GM12878 (cell line): ENCODE results near the gene COIL. TPM values are rescaled to one million over a fixed set of nuclear protein-coding genes. Genes with fewer than 3 reads are reported as not detected.

Experiments
- ATAC-seq: fragments of 200-7000 bp; cut with Tn5 transposase; 3 replicates; pipeline ENCODE4 v1.9.1; 2020; ENCODE audit warnings: mild to moderate bottlenecking, moderate library complexity
- BruUV-seq: library from RNA; stranded (reverse); fragments of 400-500 nt; replicated peaks from 2 replicates; lab custom pipeline; 2021; lab: Mats Ljungman, UMichigan
- CTCF ChIA-PET: fragments of 300-600 bp; sonication (Branson Sonifier 250); formaldehyde crosslinking; extraction: SDS; loops from one replicate; lab custom pipeline; 2021; ENCODE audit warnings: inconsistent platforms; lab: Yijun Ruan, JAX
- POLR2A ChIA-PET: fragments of 350-600 bp; formaldehyde crosslinking; extraction: SDS; loops from one replicate; lab custom pipeline; 2021; ENCODE audit warnings: inconsistent platforms; lab: Charles Lee
- RAD21 ChIA-PET: fragments of 300-600 bp; sonication (Branson Sonifier 250); formaldehyde crosslinking; loops from one replicate; lab custom pipeline; 2023; ENCODE audit warnings: antibody characterized with exemption; ENCODE audit not compliant: unreplicated experiment; lab: Charles Lee
- SMC1A ChIA-PET: fragments of 300-600 bp; sonication (Branson Sonifier 250); formaldehyde crosslinking; loops from one replicate; lab custom pipeline; 2023; ENCODE audit not compliant: unreplicated experiment, uncharacterized antibody; lab: Charles Lee
- DNase-seq: peaks from one replicate; pipeline ENCODE4 v3.0.0-alpha.2; 2011; ENCODE audit warnings: low read depth, low spot score
- FAIRE-seq: peaks from 3 replicates; lab custom pipeline; 2011; peaks lifted over from hg19 to GRCh38; lab: Jason Lieb, UNC
- H2AFZ ChIP-seq: 2 replicates; pipeline ENCODE4 v1.6.0; 2011; ENCODE audit warnings: low read depth, low read length, control low read depth; ENCODE audit not compliant: control insufficient read depth
- H3K27ac ChIP-seq: 2 replicates; pipeline ENCODE4 v1.5.1; 2011; ENCODE audit warnings: control low read depth; ENCODE audit not compliant: control insufficient read depth, insufficient read depth
- H3K27me3 ChIP-seq, 2 experiments: replicated peaks in 1 of 2; 2 replicates each; pipeline versions ENCODE4 v1.6.0 to v1.6.1; 2011; ENCODE audit warnings: low read length in 1 of 2; ENCODE audit not compliant: control insufficient read depth in 2 of 2, insufficient read depth in 2 of 2
- H3K36me3 ChIP-seq, 2 experiments: 2 replicates each; pipeline ENCODE4 v1.5.1; 2011; ENCODE audit warnings: low read length in 1 of 2; ENCODE audit not compliant: control insufficient read depth in 2 of 2, insufficient read depth in 2 of 2
- H3K4me1 ChIP-seq: 2 replicates; pipeline ENCODE4 v1.6.1; 2011; ENCODE audit warnings: mild to moderate bottlenecking, low read length, moderate library complexity, mixed read lengths; ENCODE audit not compliant: control insufficient read depth, insufficient read depth
- H3K4me2 ChIP-seq: 2 replicates; pipeline ENCODE4 v1.6.0; 2011; ENCODE audit warnings: control low read depth; ENCODE audit not compliant: control insufficient read depth, insufficient read depth
- H3K4me3 ChIP-seq: fragments of 200-600 bp; sonication (generic); 2 replicates; pipeline ENCODE4 v1.5.1; 2016
- H3K79me2 ChIP-seq: 2 replicates; pipeline ENCODE4 v1.6.0; 2011; ENCODE audit warnings: low read length; ENCODE audit not compliant: control insufficient read depth, insufficient read depth
- H3K9ac ChIP-seq: 2 replicates; pipeline ENCODE4 v1.8.0; 2011; ENCODE audit warnings: low read length, control low read depth, mixed read lengths; ENCODE audit not compliant: control insufficient read depth, insufficient read depth
- H3K9me3 ChIP-seq: replicated peaks from 3 replicates; pipeline ENCODE4 v1.5.1; 2011; ENCODE audit warnings: mild to moderate bottlenecking, low read length; ENCODE audit not compliant: control insufficient read depth, insufficient read depth
- H4K20me1 ChIP-seq: 2 replicates; pipeline ENCODE4 v1.6.0; 2011; ENCODE audit not compliant: control insufficient read depth, insufficient read depth
- BACH1 ChIP-seq: fragments of 450-650 bp; IDR thresholded peaks from 2 replicates; pipeline ENCODE4 v1.6.1; 2017; ENCODE audit warnings: mild to moderate bottlenecking, borderline replicate concordance
- BMI1 ChIP-seq: fragments of 450-650 bp; IDR thresholded peaks from 2 replicates; pipeline ENCODE4 v1.6.1; 2016; ENCODE audit warnings: mild to moderate bottlenecking, moderate library complexity, borderline replicate concordance
- EGR1 ChIP-seq, 2 experiments: IDR thresholded peaks; 1 replicate in 1 of 2; 2 replicates in 1 of 2; pipeline ENCODE4 v1.6.1; 2011 to 2012; ENCODE audit warnings: low read depth in 2 of 2, low read length in 2 of 2, borderline replicate concordance in 1 of 2, mild to moderate bottlenecking in 1 of 2, moderate library complexity in 1 of 2
- HCFC1 ChIP-seq: fragments of 150-350 bp; IDR thresholded peaks from 2 replicates; pipeline ENCODE4 v1.6.1; 2014; ENCODE audit warnings: low read length
- HDGF ChIP-seq: fragments of 450-650 bp; IDR thresholded peaks from 2 replicates; pipeline ENCODE4 v1.6.1; 2016; ENCODE audit warnings: antibody characterized with exemption
- MXI1 ChIP-seq: fragments of 150-350 bp; IDR thresholded peaks from 2 replicates; pipeline ENCODE4 v1.6.1; 2011; ENCODE audit warnings: low read depth, mild to moderate bottlenecking, inconsistent platforms, low read length, improper control_type of control experiment
- NFIC ChIP-seq: IDR thresholded peaks from 2 replicates; pipeline ENCODE4 v1.6.1; 2012; ENCODE audit warnings: low read depth, mild to moderate bottlenecking, inconsistent platforms, low read length, moderate library complexity
- RFX5 ChIP-seq: IDR thresholded peaks from 2 replicates; pipeline ENCODE4 v1.6.1; 2011; ENCODE audit warnings: low read depth, low read length, improper control_type of control experiment
- USF1 ChIP-seq: IDR thresholded peaks from 2 replicates; pipeline ENCODE4 v1.6.1; 2011; ENCODE audit warnings: borderline replicate concordance, low read depth, mild to moderate bottlenecking, moderate library complexity, mixed read lengths, low read length; ENCODE audit not compliant: insufficient read depth; ENCODE audit errors: extremely low read length
- ZNF274 ChIP-seq: IDR thresholded peaks from one replicate; pipeline ENCODE4 v1.8.0; 2011; ENCODE audit not compliant: insufficient read length, insufficient read depth
- ZNF622 ChIP-seq: fragments of 450-650 bp; IDR thresholded peaks from 2 replicates; pipeline ENCODE4 v1.6.1; 2017; ENCODE audit warnings: mild to moderate bottlenecking, inconsistent platforms
- WGBS: methylation state at CpG from one replicate; pipeline ENCODE4 v1.1.6; 2016; ENCODE audit warnings: low lambda C conversion rate; ENCODE audit not compliant: insufficient replicate concordance, insufficient coverage; ENCODE audit errors: missing lambda C conversion rate; 5-methylcytosine and 5-hydroxymethylcytosine counted together
- in situ Hi-C: fragments of 300-500 bp; cut with MboI; formaldehyde crosslinking; loops from 9 replicates; pipeline ENCODE4 v1.14.3; 2018; ENCODE audit warnings: mixed read lengths
- intact Hi-C: fragments of 100-400 bp; cut with micrococcal nuclease; formaldehyde crosslinking; loops from one replicate; pipeline ENCODE4 v1.14.2; 2022; ENCODE audit not compliant: unreplicated experiment
- polyA plus RNA-seq, 11 experiments: library from polyadenylated mRNA; depleted of rRNA in 4 of 11; unstranded in 6 of 11; stranded (reverse) in 5 of 11; fragments of >200 nt; fragmentation: Nextera tagmentation in 4 of 11; fragmentation: Illumina TruSeq in 1 of 11; extraction: Ambion mirVana in 4 of 11; extraction: Trizol in 1 of 11; gene quantifications; 1 replicate in 1 of 11; 2 replicates in 10 of 11; pipeline versions ENCODE4 v1.2.1 to v1.2.3, GENCODE V29; 2011 to 2016; ENCODE audit warnings: inconsistent platforms in 2 of 11, missing spikeins in 2 of 11, low read depth in 1 of 11
- total RNA-seq, 4 experiments: library from RNA; depleted of rRNA in 3 of 4; stranded (reverse); fragments of >200 nt in 3 of 4; fragmentation: Illumina TruSeq in 1 of 4; extraction: Trizol in 1 of 4; gene quantifications; 2 replicates each; pipeline versions ENCODE4 v1.2.1 to v1.2.3, GENCODE V29; 2013 to 2021

The COIL gene
- total and polyA plus RNA-seq, 10 of the 15 experiments (the other 5 are each of a cell fraction or from before 2014, with no cell fraction given): 13.7 to 24.3 (median 17.4) TPM

GRCh38 chr17:56893503-56893902, 67.3 kb downstream of the COIL start (continued):
- TF ChIP-seq USF1 (no peak), ZNF622 (no peak), HCFC1 (no peak), BMI1 (no peak), EGR1 (IDR thresholded peaks at IDR 0.05; ENCODE audit: borderline replicate concordance in 1 of 2, low read depth in 2 of 2, low read length in 2 of 2) (no peak), NFIC (no peak), MXI1 (no peak)

GRCh38 chr17:56892333-56892732, 68.5 kb downstream of the COIL start:
- Histone ChIP-seq H3K9ac (no peak overlapping the region), H3K4me2 (no peak overlapping the region), H4K20me1 (no peaks in the 10 kb centered on the region; the same call in 1 of the 2 replicates), H3K27me3 (no peaks in the 10 kb centered on the region), H3K9me3 (peaks cover 22% of the 10 kb centered on the region; the same call in 2 of the 3 replicates), H3K4me3 (no peak overlapping the region), H2AFZ (no peak overlapping the region), H3K36me3 (peaks cover 53 to 66% of the 10 kb centered on the region in 2 experiments), H3K4me1 (peaks cover 10% of the 10 kb centered on the region), H3K79me2 (peaks cover 2% of the 10 kb centered on the region), H3K27ac (no peak overlapping the region)
- ChIA-PET RAD21 (no interaction called here), CTCF (no interaction called here), POLR2A (interaction anchor here (1.3 kb wide), 1 partner anchor 50 kb away, joined by 3 read pairs; no protein-coding TSS in a partner anchor), SMC1A (interaction anchor here (3.1 kb wide), 1 partner anchor 13 kb away, joined by 11 read pairs; no protein-coding TSS in a partner anchor)
- intact Hi-C loops: no loop called here
- FAIRE-seq: no peak
- in situ Hi-C loops: no loop called here
- no peak for ATAC-seq
- DNase-seq: no peak
- BruUV-seq: no TSS peak
- 95% methylated on average over 1 of the region's 1 CpG for WGBS
- TF ChIP-seq ZNF274 (no peak), HDGF (no peak), RFX5 (no peak), BACH1 (no peak)
